H1 (cell line): ENCODE data around the gene PLS3. TPM values are rescaled to one million over a fixed set of nuclear protein-coding genes. Genes with fewer than 3 reads are reported as not detected.

Experiments used
- CTCF ChIA-PET: fragments of 300-600 bp; sonication (Branson Sonifier 250); formaldehyde crosslinking; loops from one replicate; lab custom pipeline; 2021; ENCODE audit not compliant: partially characterized antibody; lab: Charles Lee
- POLR2A ChIA-PET: fragments of 300-600 bp; sonication (Branson Sonifier 250); formaldehyde crosslinking; loops from one replicate; lab custom pipeline; 2021; ENCODE audit warnings: inconsistent platforms; ENCODE audit not compliant: partially characterized antibody; lab: Charles Lee
- DNase-seq, 2 experiments: peaks; one replicate each; pipeline versions ENCODE4 v3.0.0 to v3.0.0-alpha.2; 2010 to 2022; ENCODE audit warnings: low spot score in 2 of 2, low read depth in 1 of 2, mixed read lengths in 1 of 2
- FAIRE-seq: peaks from 2 replicates; lab custom pipeline; 2011; peaks lifted over from hg19 to GRCh38; lab: Jason Lieb, UNC
- H2AFZ ChIP-seq: 2 replicates; pipeline ENCODE4 v1.8.1; 2012; ENCODE audit warnings: low read length, inconsistent platforms
- H2AK5ac ChIP-seq: 2 replicates; pipeline ENCODE4 v1.6.1; 2013; ENCODE audit warnings: low read depth, low read length
- H2BK120ac ChIP-seq: replicated peaks from 2 replicates; pipeline ENCODE3; 2013; ENCODE audit warnings: low read depth, low read length, inconsistent platforms
- H2BK12ac ChIP-seq: 2 replicates; pipeline ENCODE4 v1.6.1; 2013; ENCODE audit warnings: low read depth, low read length
- H2BK15ac ChIP-seq: 2 replicates; pipeline ENCODE4 v1.6.1; 2013; ENCODE audit warnings: low read length
- H2BK20ac ChIP-seq: 2 replicates; pipeline ENCODE4 v1.6.1; 2013; ENCODE audit warnings: low read length
- H2BK5ac ChIP-seq: 2 replicates; pipeline ENCODE4 v1.6.1; 2013; ENCODE audit warnings: low read depth, low read length
- H3K14ac ChIP-seq: 2 replicates; pipeline ENCODE4 v1.6.1; 2013; ENCODE audit warnings: inconsistent platforms; ENCODE audit not compliant: insufficient read length
- H3K18ac ChIP-seq: 2 replicates; pipeline ENCODE4 v1.6.1; 2013; ENCODE audit warnings: low read length; ENCODE audit errors: extremely low read depth
- H3K23ac ChIP-seq: 2 replicates; pipeline ENCODE4 v1.6.1; 2013; ENCODE audit warnings: inconsistent platforms; ENCODE audit not compliant: insufficient read length
- H3K23me2 ChIP-seq: 2 replicates; pipeline ENCODE4 v1.6.1; 2013; ENCODE audit warnings: low read depth, low read length
- H3K27ac ChIP-seq: 2 replicates; pipeline ENCODE4 v1.6.1; 2011; ENCODE audit warnings: low read depth, low read length, inconsistent platforms
- H3K27me3 ChIP-seq, 4 experiments: replicated peaks in 1 of 4; 1 replicate in 1 of 4; 2 replicates in 3 of 4; pipeline versions ENCODE4 v1.6.1 to v1.8.1; 2011 to 2013; ENCODE audit warnings: low read length in 3 of 4, mild to moderate bottlenecking in 3 of 4, inconsistent platforms in 2 of 4, mixed read lengths in 2 of 4, moderate library complexity in 1 of 4; ENCODE audit not compliant: control insufficient read depth in 3 of 4, insufficient read depth in 3 of 4; ENCODE audit errors: extremely low read depth in 1 of 4
- H3K36me3 ChIP-seq, 4 experiments: 2 replicates each; pipeline versions ENCODE4 v1.6.1 to v1.8.1; 2011 to 2013; ENCODE audit warnings: mild to moderate bottlenecking in 4 of 4, low read length in 3 of 4, moderate library complexity in 2 of 4, control low read depth in 1 of 4, inconsistent platforms in 1 of 4; ENCODE audit not compliant: insufficient read depth in 4 of 4, control insufficient read depth in 2 of 4
- H3K4ac ChIP-seq: replicated peaks from 2 replicates; pipeline ENCODE3; 2013; ENCODE audit warnings: low read length, low read depth, mixed read lengths, inconsistent platforms; ENCODE audit not compliant: insufficient read length
- H3K4me1 ChIP-seq, 4 experiments: replicated peaks in 1 of 4; 1 replicate in 1 of 4; 2 replicates in 3 of 4; pipeline versions ENCODE4 v1.6.1 to v1.8.1; 2011 to 2013; ENCODE audit warnings: low read length in 3 of 4, inconsistent platforms in 2 of 4, mixed read lengths in 1 of 4; ENCODE audit not compliant: insufficient read depth in 4 of 4, control insufficient read depth in 3 of 4
- H3K4me2 ChIP-seq, 2 experiments: 2 replicates each; pipeline versions ENCODE4 v1.6.1 to v1.8.1; 2011 to 2013; ENCODE audit warnings: low read depth in 2 of 2, low read length in 2 of 2, control low read depth in 1 of 2, inconsistent platforms in 1 of 2, mild to moderate bottlenecking in 1 of 2; ENCODE audit not compliant: insufficient read depth in 1 of 2
- H3K4me3 ChIP-seq, 4 experiments: fragments of 200-600, 300-600 bp in 1 of 4; sonication (generic), shearing (Covaris generic), sonication (Bioruptor Twin) in 1 of 4; 2 replicates each; pipeline versions ENCODE4 v1.5.1 to v1.8.1; 2011 to 2016; ENCODE audit warnings: low read length in 4 of 4, low read depth in 3 of 4, control low read depth in 2 of 4, inconsistent platforms in 2 of 4, mild to moderate bottlenecking in 2 of 4, mixed read lengths in 1 of 4, moderate library complexity in 1 of 4; ENCODE audit not compliant: insufficient read depth in 2 of 4; ENCODE audit errors: extremely low read depth in 1 of 4
- H3K56ac ChIP-seq: replicated peaks from 2 replicates; pipeline ENCODE3; 2013; ENCODE audit warnings: low read depth, mild to moderate bottlenecking, mixed read lengths, low read length, inconsistent platforms; ENCODE audit not compliant: insufficient read length
- H3K79me1 ChIP-seq: 2 replicates; pipeline ENCODE4 v1.6.1; 2013; ENCODE audit warnings: low read depth, low read length, control low read depth
- H3K79me2 ChIP-seq, 2 experiments: 2 replicates each; pipeline versions ENCODE4 v1.6.1 to v1.8.1; 2012 to 2013; ENCODE audit warnings: low read length in 2 of 2, mild to moderate bottlenecking in 2 of 2, inconsistent platforms in 1 of 2; ENCODE audit not compliant: insufficient read depth in 2 of 2, control insufficient read depth in 1 of 2
- H3K9ac ChIP-seq, 4 experiments: replicated peaks in 1 of 4; 1 replicate in 1 of 4; 2 replicates in 3 of 4; pipeline versions ENCODE4 v1.6.1 to v1.8.1; 2011 to 2013; ENCODE audit warnings: low read depth in 3 of 4, low read length in 3 of 4, control low read depth in 2 of 4, mild to moderate bottlenecking in 2 of 4, moderate library complexity in 2 of 4, inconsistent platforms in 1 of 4; ENCODE audit errors: extremely low read depth in 1 of 4
- H3K9me3 ChIP-seq, 2 experiments: 2 replicates each; pipeline versions ENCODE4 v1.6.1 to v1.8.1; 2012 to 2013; ENCODE audit warnings: mild to moderate bottlenecking in 2 of 2, moderate library complexity in 2 of 2, control low read depth in 1 of 2, inconsistent platforms in 1 of 2, low read depth in 1 of 2, low read length in 1 of 2, mixed read lengths in 1 of 2; ENCODE audit not compliant: insufficient read depth in 2 of 2
- H4K20me1 ChIP-seq, 2 experiments: replicated peaks in 1 of 2; 2 replicates each; pipeline versions ENCODE3 to v1.8.1; 2011 to 2013; ENCODE audit warnings: inconsistent platforms in 2 of 2, low read length in 2 of 2, mild to moderate bottlenecking in 1 of 2; ENCODE audit not compliant: insufficient read depth in 2 of 2, control insufficient read depth in 1 of 2
- H4K5ac ChIP-seq: 2 replicates; pipeline ENCODE4 v1.6.1; 2013; ENCODE audit warnings: low read length, low read depth, mixed read lengths, inconsistent platforms; ENCODE audit not compliant: insufficient read length
- H4K8ac ChIP-seq: 2 replicates; pipeline ENCODE4 v1.8.0; 2013; ENCODE audit warnings: mild to moderate bottlenecking, moderate library complexity, low read length, inconsistent platforms; ENCODE audit not compliant: insufficient read depth; ENCODE audit errors: extremely low read depth
- H4K91ac ChIP-seq: replicated peaks from 2 replicates; pipeline ENCODE3; 2013; ENCODE audit warnings: low read length, mixed read lengths, inconsistent platforms; ENCODE audit not compliant: insufficient read length
- ASH2L ChIP-seq: fragments of 200-600, 300-600 bp; sonication (generic); IDR thresholded peaks from one replicate; pipeline ENCODE4 v1.7.1; 2017; ENCODE audit warnings: low read length
- CHD1 ChIP-seq: IDR thresholded peaks from 2 replicates; pipeline ENCODE4 v1.6.1; 2012; ENCODE audit warnings: low read depth, low read length, improper control_type of control experiment
- CHD2 ChIP-seq: IDR thresholded peaks from 2 replicates; pipeline ENCODE4 v1.6.1; 2012; ENCODE audit warnings: low read length, improper control_type of control experiment
- EZH2 ChIP-seq: fragments of 200-600 bp; sonication (generic); IDR thresholded peaks from 2 replicates; pipeline ENCODE4 v1.7.1; 2012; ENCODE audit warnings: low read depth, mild to moderate bottlenecking, moderate library complexity, low read length, inconsistent platforms; ENCODE audit not compliant: severe bottlenecking
- GTF2F1 ChIP-seq: IDR thresholded peaks from 2 replicates; pipeline ENCODE4 v1.6.1; 2012; ENCODE audit warnings: low read depth, low read length, improper control_type of control experiment, borderline replicate concordance
- HDAC6 ChIP-seq: IDR thresholded peaks from one replicate; pipeline ENCODE4 v1.7.1; 2012; ENCODE audit warnings: low read depth, mild to moderate bottlenecking, inconsistent platforms, low read length, moderate library complexity
- JUND ChIP-seq: IDR thresholded peaks from 2 replicates; pipeline ENCODE4 v1.6.1; 2011; ENCODE audit warnings: mild to moderate bottlenecking, improper control_type of control experiment, low read length
- KDM1A ChIP-seq: fragments of 200-600, 300-600 bp; sonication (generic); IDR thresholded peaks from 2 replicates; pipeline ENCODE4 v1.7.1; 2016; ENCODE audit warnings: mild to moderate bottlenecking, low read length, borderline replicate concordance
- MAFK ChIP-seq: IDR thresholded peaks from 2 replicates; pipeline ENCODE4 v1.6.1; 2012; ENCODE audit warnings: low read depth, mild to moderate bottlenecking, improper control_type of control experiment, low read length
- POLR2AphosphoS5 ChIP-seq: IDR thresholded peaks from 2 replicates; pipeline ENCODE4 v1.6.1; 2011; ENCODE audit warnings: low read depth, low read length
- SIN3A ChIP-seq, 2 experiments: IDR thresholded peaks in 1 of 2; conservative IDR thresholded peaks in 1 of 2; 2 replicates each; pipeline ENCODE4 v1.6.1; 2011 to 2012; ENCODE audit warnings: low read length in 2 of 2, improper control_type of control experiment in 1 of 2, low read depth in 1 of 2, mild to moderate bottlenecking in 1 of 2
- SP1 ChIP-seq: IDR thresholded peaks from 2 replicates; pipeline ENCODE4 v1.6.1; 2011; ENCODE audit warnings: low read depth, low read length
- SRF ChIP-seq: IDR thresholded peaks from 2 replicates; pipeline ENCODE4 v1.6.1; 2011; ENCODE audit warnings: mild to moderate bottlenecking, low read depth, low read length, moderate library complexity
- SUZ12 ChIP-seq: fragments of 200-600 bp; sonication (generic); IDR thresholded peaks from 2 replicates; pipeline ENCODE4 v1.6.1; 2012; ENCODE audit warnings: mild to moderate bottlenecking, inconsistent platforms, low read length, moderate library complexity, mixed read lengths
- YY1 ChIP-seq: IDR thresholded peaks from 2 replicates; pipeline ENCODE4 v1.6.1; 2011; ENCODE audit warnings: low read depth, mild to moderate bottlenecking, low read length
- WGBS, 2 experiments: shearing (Covaris generic) in 1 of 2; methylation state at CpG; one replicate each; pipeline versions ENCODE4 v1.1.6 to v1.1.7; 2013 to 2015; ENCODE audit warnings: low lambda C conversion rate in 2 of 2, mixed read lengths in 2 of 2, inconsistent platforms in 1 of 2, low coverage in 1 of 2, missing lambda C conversion rate in 1 of 2; ENCODE audit not compliant: insufficient replicate concordance in 2 of 2, insufficient coverage in 1 of 2, insufficient read length in 1 of 2; ENCODE audit errors: extremely low coverage in 1 of 2, missing lambda C conversion rate in 1 of 2; 5-methylcytosine and 5-hydroxymethylcytosine counted together
- polyA plus RNA-seq, 7 experiments: library from polyadenylated mRNA; depleted of rRNA in 3 of 7; stranded (reverse) in 5 of 7; unstranded in 2 of 7; fragments of >200 nt in 5 of 7; fragments of 200-250 nt in 2 of 7; gene quantifications; 1 replicate in 5 of 7; 2 replicates in 1 of 7; 4 replicates in 1 of 7; pipeline versions ENCODE4 v1.2.1 to v1.2.3, GENCODE V29; 2011 to 2013; ENCODE audit warnings: missing spikeins in 2 of 7, mixed read lengths in 2 of 7
- total RNA-seq: library from RNA; stranded (reverse); fragmentation: NEBNext Ultra II Directional; extraction: Animal tissue kit (Norgen Biotek cat#: 25700); gene quantifications from 2 replicates; pipeline ENCODE4 v1.2.1, GENCODE V29; 2021

The PLS3 gene
- total and polyA plus RNA-seq, 2 of the 8 experiments (the other 6 are each of a cell fraction or from before 2014, with no cell fraction given), result 107 to 185 TPM

GRCh38 chrX:115598556-115598955 is 37.6 kb downstream of the PLS3 start:
- no peak overlapping the region for H3K4me2 ChIP-seq
- H4K20me1 ChIP-seq, result peaks cover 0 to 1% of the 10 kb centered on the region in 2 experiments
- no peak overlapping the region for H3K56ac ChIP-seq
- no peaks in the 10 kb centered on the region for H3K79me1 ChIP-seq
- peaks cover 0 to 4% (median 0%) of the 10 kb centered on the region in 4 experiments; a peak in 2 of 8 replicates for H3K36me3 ChIP-seq
- H3K27ac ChIP-seq, result no peak overlapping the region
- H2AK5ac ChIP-seq, result no peak overlapping the region
- peaks cover 0 to 7% (median 0%) of the 10 kb centered on the region in 4 experiments; a peak in 1 of 7 replicates for H3K4me1 ChIP-seq
- no peak for FAIRE-seq
- no peak for DNase-seq
- H2BK15ac ChIP-seq, result no peak overlapping the region
- H3K79me2 ChIP-seq, result peaks cover 0 to 80% of the 10 kb centered on the region in 2 experiments; a peak in 3 of 4 replicates
- no peak overlapping the region for H4K5ac ChIP-seq
- H3K4me3 ChIP-seq, result no peak overlapping the region
- POLR2A ChIA-PET, result interaction anchor here (1.5 kb wide), 1 partner anchor 16 kb away, joined by 7 read pairs; no protein-coding TSS in a partner anchor
- no peak overlapping the region for H4K8ac ChIP-seq
- no peak overlapping the region for H2AFZ ChIP-seq
- TF ChIP-seq GTF2F1 (no peak), MAFK (no peak), SUZ12 (no peak), CHD2 (no peak), YY1 (no peak), POLR2AphosphoS5 (no peak), CHD1 (no peak), ASH2L (no peak), EZH2 (no peak), KDM1A (no peak), HDAC6 (no peak), SP1 (no peak), JUND (no peak), SIN3A (conservative IDR thresholded peaks at IDR 0.05 in 1 of 2, IDR thresholded peaks at IDR 0.05 in 1 of 2; ENCODE audit: low read depth in 1 of 2, low read length in 2 of 2) (no peak), SRF (no peak)
- no peaks in the 10 kb centered on the region for H3K9me3 ChIP-seq
- no peak overlapping the region for H2BK12ac ChIP-seq
- H2BK20ac ChIP-seq, result no peak overlapping the region
- no peaks in the 10 kb centered on the region for H3K23me2 ChIP-seq
- CTCF ChIA-PET, result no interaction called here
- 92% methylated on average over 1 of the region's 1 CpG; no CpG with 5 or more reads in 1 of the 2 experiments for WGBS, 2 experiments
- no peak overlapping the region for H3K14ac ChIP-seq
- H3K9ac ChIP-seq, result no peak overlapping the region
- H3K23ac ChIP-seq, result no peak overlapping the region
- H4K91ac ChIP-seq, result no peak overlapping the region
- H3K27me3 ChIP-seq, result no peaks in the 10 kb centered on the region
- H3K4ac ChIP-seq, result no peak overlapping the region
- H3K18ac ChIP-seq, result no peak overlapping the region
- no peak overlapping the region for H2BK5ac ChIP-seq
- no peak overlapping the region for H2BK120ac ChIP-seq
